NB4 (cell line): ENCODE data around the gene SPTLC3.

ENCODE experiments used
- CTCF ChIP-seq: IDR thresholded peaks from one replicate; pipeline ENCODE4 v1.5.1; 2012; ENCODE audit warnings: low read depth, low read length
- MAX ChIP-seq: IDR thresholded peaks from 2 replicates; pipeline ENCODE4 v1.6.1; 2011; ENCODE audit warnings: low read depth, low read length
- MYC ChIP-seq: IDR thresholded peaks from 2 replicates; pipeline ENCODE4 v1.6.1; 2011; ENCODE audit warnings: low read depth, low read length
- POLR2A ChIP-seq: IDR thresholded peaks from 2 replicates; pipeline ENCODE4 v1.6.1; 2011; ENCODE audit warnings: mild to moderate bottlenecking; ENCODE audit not compliant: insufficient read length; ENCODE audit errors: extremely low read depth

DNA sequence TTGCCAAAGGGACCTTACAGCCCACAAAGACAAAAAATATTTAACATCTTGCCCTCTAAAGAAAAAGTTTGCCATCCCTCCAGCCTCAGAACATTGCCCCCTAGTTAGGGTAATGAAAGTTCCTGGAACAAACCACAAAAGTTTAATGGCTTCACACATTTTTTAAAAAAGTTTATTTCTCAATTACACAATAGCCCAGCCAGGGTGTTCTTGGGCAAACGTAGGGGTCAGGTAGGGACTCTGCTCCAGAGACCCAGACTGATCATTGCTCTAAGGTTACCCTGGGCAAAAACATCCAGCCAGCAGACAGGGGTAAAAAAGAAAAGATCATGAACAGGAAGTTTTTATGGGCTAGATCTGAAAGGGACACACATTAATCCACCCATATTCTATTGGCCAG, 207.8 kb downstream of the SPTLC3 start:
- TF ChIP-seq CTCF (no peak), POLR2A (no peak), MAX (no peak), MYC (no peak)
